Measurements from ENCODE around the gene SSRP1. TPM values are rescaled to one million over a fixed set of nuclear protein-coding genes. Genes with fewer than 3 reads are reported as not detected.

Gene SSRP1
- total and polyA plus RNA-seq, 2 of the 13 experiments (the other 11 are each of a cell fraction or from before 2014, with no cell fraction given) = 93.6 to 129 TPM

GRCh38 chr11:57306161-57306876, 29.4 kb downstream of the SSRP1 start:
- ChIA-PET POLR2A (no interaction called here), CTCF (ENCODE audit: low intra/inter-chr PET ratio, low total read pairs) (no interaction called here)
- H3K79me2 ChIP-seq (ENCODE audit: insufficient read depth, low read length) = peaks cover 6% of the 10 kb centered on the region
- intact Hi-C loops (cut with micrococcal nuclease; ENCODE audit: unreplicated experiment) = no loop called here
- peak overlapping the region; percentile 59 for H3K27ac ChIP-seq (ENCODE audit: extremely low read length, insufficient read depth, low read length)
- no peaks in the 10 kb centered on the region for H3K27me3 ChIP-seq (ENCODE audit: control insufficient read depth in 1 of 2, insufficient read depth in 2 of 2, low read length in 2 of 2)
- peak overlapping the region in 2 of 3 experiments; percentile 16 to 28; a peak in 1 of 6 replicates for H3K4me3 ChIP-seq (replicated peaks in 1 of 3; ENCODE audit: insufficient read depth in 1 of 3, low read depth in 2 of 3, low read length in 3 of 3)
- 36% methylated on average over 15 of the region's 15 CpGs for WGBS (ENCODE audit: low lambda C conversion rate)
- FAIRE-seq (peak; percentile 72), ATAC-seq (peak; percentile 4; the same call in 1 of the 3 replicates), DNase-seq (ENCODE audit: low spot score) (peak; percentile 68)
- peaks cover 10 to 25% of the 10 kb centered on the region in 2 experiments; a peak in 4 of 5 replicates for H3K36me3 ChIP-seq (replicated peaks in 1 of 2; ENCODE audit: control insufficient read depth in 1 of 2, insufficient read depth in 2 of 2, low read length in 2 of 2)
- H3K9me3 ChIP-seq (ENCODE audit: low read length) = no peaks in the 10 kb centered on the region
- no TSS peak for BruUV-seq (replicated peaks)
- peak overlapping the region; percentile 63 for H3K4me2 ChIP-seq (ENCODE audit: low read depth, low read length)
- no peak overlapping the region for H2AFZ ChIP-seq (ENCODE audit: low read length)
- no peaks in the 10 kb centered on the region for H4K20me1 ChIP-seq (ENCODE audit: insufficient read depth, low read length)
- H3K9ac ChIP-seq (ENCODE audit: insufficient read depth, low read depth, low read length) = peak overlapping the region; percentile 8; the same call in 1 of the 2 replicates
- in situ Hi-C loops (cut with HindIII; ENCODE audit: extremely low pct_ligation_motif_present, low pct_unique_long_range_greater_than_20kb) = no loop called here
- peaks cover 74% of the 10 kb centered on the region for H3K4me1 ChIP-seq (ENCODE audit: insufficient read depth, low read length)
- TF ChIP-seq NRL (CRISPR knock-in tag; IDR thresholded peaks at IDR 0.05; ENCODE audit: borderline replicate concordance) (no peak), HMG20B (CRISPR knock-in tag; conservative IDR thresholded peaks at IDR 0.05) (no peak), TRIM22 (IDR thresholded peaks at IDR 0.05) (no peak), ZHX1 (CRISPR knock-in tag; IDR thresholded peaks at IDR 0.05; ENCODE audit: low read depth) (no peak), NR2F6 (IDR thresholded peaks at IDR 0.05) (peak; percentile 47; the same call in 1 of the 2 replicates), NR2F6 (CRISPR knock-in tag; IDR thresholded peaks at IDR 0.05) (peak; percentile 60; the same call in 1 of the 2 replicates), ZNF260 (CRISPR knock-in tag; IDR thresholded peaks at IDR 0.05; ENCODE audit: borderline replicate concordance, low read depth) (no peak), ZNF574 (CRISPR knock-in tag; IDR thresholded peaks at IDR 0.05) (peak; percentile 56; the same call in 1 of the 2 replicates), GZF1 (CRISPR knock-in tag; IDR thresholded peaks at IDR 0.05) (peak; percentile 73; the same call in 1 of the 2 replicates), ARNT2 (CRISPR knock-in tag; IDR thresholded peaks at IDR 0.05; ENCODE audit: low read depth) (no peak), GFI1 (CRISPR knock-in tag; IDR thresholded peaks at IDR 0.05; ENCODE audit: borderline replicate concordance) (0 out of 2 replicates have a peak, but pooled peaks have one; percentile 26), ZNF780A (CRISPR knock-in tag; IDR thresholded peaks at IDR 0.05) (no peak)

All from HepG2 (cell line).